SKM-1 treated with dmso at 0.1 percent for 144 hours (cell line): Measurements from ENCODE around the gene CD300LF.

Experiments used
- DNase-seq: peaks from one replicate; lab custom pipeline; 2025; ENCODE audit not compliant: unreplicated experiment; lab: John Stamatoyannopoulos, UW

The CD300LF gene

GRCh38 chr17:74645010-74645409 is 67.7 kb downstream of the CD300LF start:
- DNase-seq, result no peak

DNA sequence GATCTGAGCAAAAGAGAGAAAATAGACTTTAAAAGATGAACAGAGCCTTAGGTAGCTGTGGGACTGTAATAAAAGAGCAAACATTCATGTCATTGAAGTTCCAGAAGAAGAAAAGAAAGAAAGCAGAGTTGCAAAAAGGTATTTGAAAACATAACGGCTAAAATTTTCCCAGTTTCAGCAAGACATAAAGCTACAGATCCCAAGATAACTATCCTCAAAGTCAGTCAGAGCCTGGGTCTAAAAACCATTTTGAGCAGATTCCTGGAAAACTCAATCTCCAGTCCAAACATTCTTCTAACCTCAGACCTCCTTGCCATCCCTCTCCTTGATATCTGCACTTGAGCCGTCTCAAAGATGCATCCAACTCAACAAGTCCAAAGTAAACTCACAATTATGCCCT is 68.3 kb downstream of the CD300LF start:
- no peak for DNase-seq
